ENCODE results near the gene CDHR2.
"Not testable (repeated sequence)": the region's sequence is repeated elsewhere in the genome, so short reads cannot be mapped to it uniquely, and the experiment has no call there.

CDHR2 gene

DNA sequence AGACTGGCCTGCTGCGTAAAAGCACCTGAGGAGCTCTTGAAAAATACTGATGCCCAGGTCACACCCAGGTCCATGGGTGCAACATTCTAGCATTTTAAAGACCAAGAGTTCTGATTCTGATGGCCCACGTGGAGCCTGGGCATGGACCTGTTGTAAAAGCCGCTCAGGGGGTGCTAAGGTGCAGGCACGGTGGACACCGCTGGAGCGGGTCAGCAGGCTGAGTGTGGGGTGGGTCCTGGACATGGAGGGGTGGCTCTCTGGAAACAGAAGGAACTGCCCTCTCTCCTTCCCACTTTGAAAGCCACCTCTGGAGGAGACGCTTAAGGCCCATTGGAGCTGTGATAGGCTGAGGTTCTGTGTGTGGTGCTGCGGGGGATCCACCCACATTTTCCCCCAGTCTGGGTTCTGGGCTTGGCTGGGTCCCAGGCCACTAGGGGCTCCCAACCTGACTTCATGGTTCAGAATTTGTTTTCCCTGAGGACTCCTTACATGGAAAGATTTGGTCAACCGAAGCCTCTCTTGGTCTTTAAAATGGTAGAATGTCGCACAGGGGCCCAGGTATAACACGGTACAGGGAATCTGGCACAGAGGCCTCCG lies 44.2 kb downstream of the CDHR2 start:
- no peak overlapping the region for H3K4me3 ChIP-seq
- no peak for DNase-seq (ENCODE audit: low spot score in 2 of 2)
- H3K4me1 ChIP-seq = no peaks in the 10 kb centered on the region
- in situ Hi-C loops (cut with MboI; ENCODE audit: low sequenced_read_pairs) = loop anchor here (25.0 kb wide), 1 partner anchor 856 kb away; no protein-coding TSS in a partner anchor
- H3K27me3 ChIP-seq (ENCODE audit: low read depth) = no peaks in the 10 kb centered on the region
- H3K9me3 ChIP-seq = no peaks in the 10 kb centered on the region
- H3K36me3 ChIP-seq (replicated peaks) = no peaks in the 10 kb centered on the region

DNA sequence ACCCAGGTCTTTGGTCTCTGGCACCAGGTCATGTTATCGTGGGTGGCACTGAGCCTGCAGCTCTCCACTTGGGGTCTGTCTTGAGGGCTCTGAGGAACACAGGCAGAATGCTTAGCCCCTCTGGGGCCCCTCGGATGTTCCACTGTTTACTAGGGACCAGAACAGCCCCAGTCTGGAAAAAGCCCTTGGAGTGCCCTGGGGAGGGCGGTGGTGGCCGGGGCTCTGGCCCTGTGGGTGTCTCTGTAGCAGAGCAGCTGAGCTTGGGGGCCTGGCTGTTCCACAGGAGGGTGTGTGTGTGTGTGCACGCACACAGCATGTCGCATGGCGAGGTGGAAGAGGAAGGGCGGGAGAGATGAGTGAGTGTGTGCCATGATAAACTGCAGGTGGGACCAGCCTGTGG lies 45.4 kb downstream of the CDHR2 start:
- no peaks in the 10 kb centered on the region for H3K36me3 ChIP-seq (replicated peaks)
- in situ Hi-C loops (cut with MboI; ENCODE audit: low sequenced_read_pairs) = loop anchor here (25.0 kb wide), 1 partner anchor 857 kb away; no protein-coding TSS in a partner anchor
- H3K27me3 ChIP-seq (ENCODE audit: low read depth) = no peaks in the 10 kb centered on the region
- H3K4me3 ChIP-seq = no peak overlapping the region
- H3K4me1 ChIP-seq = no peaks in the 10 kb centered on the region
- no peaks in the 10 kb centered on the region for H3K9me3 ChIP-seq
- no peak for DNase-seq (ENCODE audit: low spot score in 2 of 2)

DNA sequence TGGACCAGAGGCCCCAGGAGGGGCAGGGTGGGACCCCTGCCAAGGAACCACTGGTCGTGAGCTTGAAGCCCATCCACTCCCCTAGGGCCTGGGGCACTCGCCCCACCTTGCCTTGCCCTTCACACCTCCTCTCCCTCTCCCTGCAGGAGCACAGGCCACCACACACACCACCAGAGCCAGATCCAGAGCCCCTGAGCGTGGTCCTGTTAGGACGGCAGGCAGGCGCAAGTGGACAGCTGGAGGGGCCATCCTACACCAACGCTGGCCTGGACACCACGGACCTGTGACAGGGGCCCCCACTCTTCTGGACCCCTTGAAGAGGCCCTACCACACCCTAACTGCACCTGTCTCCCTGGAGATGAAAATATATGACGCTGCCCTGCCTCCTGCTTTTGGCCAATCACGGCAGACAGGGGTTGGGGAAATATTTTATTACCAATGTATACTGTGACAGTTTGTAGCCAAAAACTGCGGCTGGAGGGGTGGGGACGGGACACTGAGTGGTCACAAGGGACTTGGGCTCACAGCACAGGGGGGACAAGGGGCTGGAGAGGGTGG lies 46.3 kb downstream of the CDHR2 start:
- no peaks in the 10 kb centered on the region for H3K36me3 ChIP-seq (replicated peaks)
- DNase-seq (ENCODE audit: low spot score in 2 of 2) = no peak
- in situ Hi-C loops (cut with MboI; ENCODE audit: low sequenced_read_pairs) = loop anchor here (25.0 kb wide), 1 partner anchor 858 kb away; no protein-coding TSS in a partner anchor

DNA sequence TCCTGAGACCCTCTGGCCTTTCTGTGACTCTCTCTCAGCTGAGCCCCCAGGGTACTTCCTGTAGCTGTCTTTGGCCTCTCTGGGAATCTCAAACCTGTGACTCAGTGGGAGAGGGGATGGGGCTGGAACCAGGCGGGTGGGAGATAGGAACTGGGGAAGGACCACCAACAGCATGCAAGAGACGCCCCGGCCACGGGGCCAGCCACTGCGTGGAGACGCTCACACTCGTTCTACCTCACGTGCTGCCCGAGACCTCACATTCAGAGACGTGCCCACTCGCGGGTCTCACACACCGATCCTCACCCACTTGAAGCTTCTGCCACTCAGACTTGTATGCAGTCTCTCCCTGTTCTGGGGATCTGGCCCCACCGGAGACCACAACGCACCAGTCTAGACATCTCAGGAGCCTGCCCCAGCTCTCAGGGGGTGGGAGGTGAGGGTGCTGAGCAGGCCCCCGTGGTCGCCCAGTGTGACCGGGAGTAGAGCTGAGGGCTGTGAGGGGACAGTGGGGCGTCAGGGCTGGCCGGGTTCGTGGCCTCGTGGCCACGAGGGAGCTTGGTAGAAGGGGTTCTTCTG lies 47.0 kb downstream of the CDHR2 start:
- no peak overlapping the region for H3K4me3 ChIP-seq
- DNase-seq (ENCODE audit: low spot score in 2 of 2) = no peak
- in situ Hi-C loops (cut with MboI; ENCODE audit: low sequenced_read_pairs) = loop anchor here (25.0 kb wide), 1 partner anchor 859 kb away; no protein-coding TSS in a partner anchor
- no peaks in the 10 kb centered on the region for H3K9me3 ChIP-seq
- no peaks in the 10 kb centered on the region for H3K4me1 ChIP-seq
- H3K36me3 ChIP-seq (replicated peaks) = no peaks in the 10 kb centered on the region
- no peaks in the 10 kb centered on the region for H3K27me3 ChIP-seq (ENCODE audit: low read depth)

More for the DNA sequence above, 46.3 kb downstream of the CDHR2 start:
- Histone ChIP-seq H3K4me1 (no peaks in the 10 kb centered on the region), H3K9me3 (no peaks in the 10 kb centered on the region), H3K4me3 (no peak overlapping the region), H3K27me3 (ENCODE audit: low read depth) (no peaks in the 10 kb centered on the region)

DNA sequence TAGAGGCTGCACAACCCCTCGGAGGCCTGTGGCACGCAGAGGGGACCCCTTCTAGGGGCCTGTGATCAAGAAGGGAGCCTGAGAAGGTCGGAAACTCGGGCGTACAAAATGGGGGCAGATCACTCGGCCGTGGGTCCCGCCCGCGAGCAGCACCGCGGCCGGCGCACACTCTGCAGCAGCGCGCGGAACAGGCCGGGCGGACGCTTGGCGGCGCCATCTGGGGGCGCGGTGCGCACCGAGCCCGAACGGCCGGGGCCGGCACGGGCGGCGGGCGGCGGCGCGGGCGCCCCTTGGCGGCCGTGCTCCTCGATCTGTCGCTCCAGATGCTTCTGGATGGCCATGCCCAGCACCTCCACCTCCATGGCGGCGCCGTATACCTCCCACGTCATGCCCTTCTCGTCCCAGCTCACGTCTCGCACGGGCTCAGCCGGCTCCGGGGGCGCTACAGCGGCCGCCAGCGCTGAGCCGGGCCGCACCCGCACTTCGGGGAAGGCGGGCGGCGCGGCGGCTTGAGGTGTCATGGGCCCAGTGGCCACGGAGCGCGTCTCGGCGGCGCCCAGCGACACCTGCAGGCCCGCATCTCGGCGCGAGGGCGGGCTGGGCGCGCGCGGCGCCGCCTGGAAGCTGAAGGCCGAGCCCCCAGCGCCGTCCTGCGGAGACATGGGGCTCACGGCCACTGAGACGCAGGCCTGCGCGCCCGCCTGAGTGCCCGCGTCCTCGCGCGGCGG lies 47.7 kb downstream of the CDHR2 start:
- in situ Hi-C loops (cut with MboI; ENCODE audit: low sequenced_read_pairs) = loop anchor here (25.0 kb wide), 1 partner anchor 860 kb away; no protein-coding TSS in a partner anchor
- Histone ChIP-seq H3K4me3 (no peak overlapping the region), H3K36me3 (replicated peaks) (no peaks in the 10 kb centered on the region)

DNA sequence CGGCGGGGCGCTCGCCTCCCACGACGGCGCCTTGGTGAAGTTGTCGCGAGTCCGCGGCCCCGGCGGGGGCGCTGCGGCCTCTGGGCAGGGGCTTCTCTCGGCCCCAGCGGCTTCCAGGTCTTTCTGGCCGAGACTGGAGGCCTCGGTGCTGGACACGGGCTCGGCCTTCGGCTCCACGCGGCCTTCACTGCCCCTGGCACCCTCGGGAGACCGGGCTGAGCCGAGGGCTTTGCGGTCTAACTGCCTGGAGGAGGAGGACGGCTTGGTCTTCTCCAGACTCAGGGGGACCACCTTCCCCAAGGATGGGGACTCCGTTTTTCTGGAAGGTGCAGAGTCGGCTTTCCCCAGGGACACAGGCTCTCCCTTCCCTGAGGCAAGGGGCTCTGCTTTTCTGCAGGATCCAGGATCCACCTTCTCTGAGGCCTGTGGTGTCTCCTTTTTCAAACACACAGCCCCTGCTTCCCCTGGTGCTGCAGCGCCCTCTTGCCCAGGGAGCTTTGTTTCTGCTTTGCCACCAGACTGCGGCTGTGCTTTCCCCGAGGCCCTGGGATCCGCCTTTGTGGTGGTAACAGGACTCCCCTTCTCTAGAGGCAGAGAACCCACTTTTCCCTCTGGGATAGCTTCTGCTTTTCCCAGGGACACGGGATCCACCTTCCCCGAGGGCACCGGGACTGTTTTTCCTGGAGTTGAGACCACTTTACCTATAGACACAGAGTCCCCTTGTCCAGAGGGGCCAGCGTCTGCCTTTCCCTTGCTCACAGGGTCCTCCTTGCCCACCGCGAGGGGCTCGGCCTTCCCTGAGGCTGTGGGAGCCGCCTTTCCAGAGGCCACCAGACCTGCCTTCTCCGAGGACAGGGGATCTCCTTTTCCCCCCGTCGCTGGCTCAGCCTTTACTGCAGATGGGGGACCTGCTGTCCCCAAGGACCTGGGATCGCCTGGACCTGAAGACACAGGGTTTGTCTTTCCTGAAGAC lies 48.6 kb downstream of the CDHR2 start:
- H3K4me1 ChIP-seq = peaks cover 5% of the 10 kb centered on the region
- in situ Hi-C loops (cut with MboI; ENCODE audit: low sequenced_read_pairs) = loop anchor here (25.0 kb wide), 1 partner anchor 860 kb away; no protein-coding TSS in a partner anchor
- H3K4me3 ChIP-seq = no peak overlapping the region

More for the DNA sequence above, 47.7 kb downstream of the CDHR2 start:
- Histone ChIP-seq H3K27me3 (ENCODE audit: low read depth) (no peaks in the 10 kb centered on the region), H3K4me1 (no peaks in the 10 kb centered on the region), H3K9me3 (no peaks in the 10 kb centered on the region)
- peak in 1 of 2 experiments; percentile 45 for DNase-seq (ENCODE audit: low spot score in 2 of 2)

DNA sequence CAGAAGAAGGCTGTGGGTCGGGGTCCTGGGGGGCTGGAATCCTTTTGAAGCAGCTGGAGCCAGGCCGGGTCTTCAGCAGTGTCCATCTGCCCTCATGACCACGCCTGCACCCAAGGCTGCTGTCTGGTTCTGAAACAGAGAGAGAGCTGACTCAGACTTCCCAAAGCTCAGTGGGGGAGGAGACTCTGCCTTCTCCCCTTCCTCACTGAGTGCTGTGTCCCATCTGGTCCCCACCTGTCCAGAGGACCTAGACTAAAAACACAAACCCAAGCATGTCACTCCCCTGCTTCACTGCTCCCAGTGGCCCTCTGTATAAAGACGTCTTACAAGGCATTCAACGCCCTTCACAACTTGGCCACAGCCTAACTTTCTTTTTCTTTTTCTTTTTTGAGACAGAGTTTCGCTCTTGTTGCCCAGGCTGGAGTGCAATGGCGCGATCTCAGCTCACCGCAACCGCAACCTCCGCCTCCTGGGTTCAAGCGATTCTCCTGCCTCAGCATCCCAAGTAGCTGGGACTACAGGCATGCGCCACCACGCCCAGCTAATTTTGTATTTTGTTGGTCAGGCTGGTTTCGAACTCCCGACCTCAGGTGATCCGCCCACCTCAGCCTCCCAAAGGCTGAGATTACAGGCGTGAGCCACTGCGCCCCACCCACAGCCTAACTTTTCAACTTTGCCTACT lies 50.7 kb downstream of the CDHR2 start:
- H3K4me3 ChIP-seq; DNase-seq (ENCODE audit: low spot score in 2 of 2); H3K36me3 ChIP-seq (replicated peaks); H3K27me3 ChIP-seq (ENCODE audit: low read depth); H3K9me3 ChIP-seq: not testable (repeated sequence)
- in situ Hi-C loops (cut with MboI; ENCODE audit: low sequenced_read_pairs) = loop anchor here (25.0 kb wide), 1 partner anchor 863 kb away; no protein-coding TSS in a partner anchor
- peaks cover 17% of the 10 kb centered on the region for H3K4me1 ChIP-seq

More for the DNA sequence above, 48.6 kb downstream of the CDHR2 start:
- Histone ChIP-seq H3K9me3 (no peaks in the 10 kb centered on the region), H3K36me3 (replicated peaks) (no peaks in the 10 kb centered on the region), H3K27me3 (ENCODE audit: low read depth) (no peaks in the 10 kb centered on the region)
- no peak for DNase-seq (ENCODE audit: low spot score in 2 of 2)

DNA sequence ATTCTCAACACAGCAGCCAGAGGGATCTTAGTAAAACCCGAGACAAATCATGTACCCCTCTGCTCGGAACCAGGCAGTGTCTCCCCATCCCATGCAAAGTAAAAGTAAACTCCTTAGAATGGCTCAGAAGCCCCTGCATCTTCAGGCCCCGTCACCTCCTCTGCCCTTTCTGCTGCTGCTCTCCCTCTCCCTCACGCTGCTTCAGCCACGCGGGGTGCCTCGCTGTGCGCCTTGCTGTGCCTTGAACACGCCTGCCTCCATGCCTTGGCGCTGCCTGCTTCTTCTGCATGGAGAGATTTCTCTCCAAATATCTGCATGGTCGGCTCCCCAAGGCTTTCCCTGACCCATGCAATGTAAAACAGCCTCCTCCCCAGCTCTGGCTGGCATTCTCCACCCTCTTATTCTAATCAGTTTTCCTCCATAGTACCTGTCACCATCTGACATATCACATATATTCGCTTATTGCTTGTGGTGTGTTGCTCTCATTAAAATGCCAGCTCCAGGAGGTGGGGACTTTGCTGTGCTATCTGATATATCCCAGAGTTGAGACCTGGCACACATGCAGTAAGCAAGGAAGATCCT lies 52.9 kb downstream of the CDHR2 start:
- H3K4me3 ChIP-seq = no peak overlapping the region
- H3K36me3 ChIP-seq (replicated peaks) = no peaks in the 10 kb centered on the region
- H3K27me3 ChIP-seq (ENCODE audit: low read depth) = no peaks in the 10 kb centered on the region
- H3K4me1 ChIP-seq = peaks cover 17% of the 10 kb centered on the region
- in situ Hi-C loops (cut with MboI; ENCODE audit: low sequenced_read_pairs) = no loop called here
- no peak for DNase-seq (ENCODE audit: low spot score in 2 of 2)
- no peaks in the 10 kb centered on the region for H3K9me3 ChIP-seq

DNA sequence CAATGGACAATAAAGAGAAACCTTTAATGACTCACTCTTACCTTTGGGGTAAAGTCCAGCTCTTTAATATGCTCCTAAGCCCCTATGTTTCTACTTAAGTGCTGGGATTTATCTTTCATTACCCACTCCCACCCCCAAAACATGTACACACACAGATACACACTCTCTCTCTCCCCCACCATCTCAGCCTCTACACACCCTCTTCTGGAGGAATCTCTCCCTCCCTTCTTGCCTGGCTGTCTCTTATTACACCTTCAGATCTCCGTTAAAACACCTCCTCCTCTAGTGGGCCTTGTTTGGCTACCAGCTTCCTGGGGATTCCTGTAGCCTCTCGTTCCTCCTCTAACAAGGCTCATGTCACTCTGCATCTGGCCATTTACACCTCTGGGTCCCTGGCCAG lies 53.9 kb downstream of the CDHR2 start:
- Histone ChIP-seq H3K27me3 (ENCODE audit: low read depth) (no peaks in the 10 kb centered on the region), H3K9me3 (no peaks in the 10 kb centered on the region), H3K4me3 (no peak overlapping the region), H3K4me1 (peaks cover 17% of the 10 kb centered on the region), H3K36me3 (replicated peaks) (no peaks in the 10 kb centered on the region)
- peak; percentile 41 to 72 for DNase-seq (ENCODE audit: low spot score in 2 of 2)
- in situ Hi-C loops (cut with MboI; ENCODE audit: low sequenced_read_pairs) = no loop called here

DNA sequence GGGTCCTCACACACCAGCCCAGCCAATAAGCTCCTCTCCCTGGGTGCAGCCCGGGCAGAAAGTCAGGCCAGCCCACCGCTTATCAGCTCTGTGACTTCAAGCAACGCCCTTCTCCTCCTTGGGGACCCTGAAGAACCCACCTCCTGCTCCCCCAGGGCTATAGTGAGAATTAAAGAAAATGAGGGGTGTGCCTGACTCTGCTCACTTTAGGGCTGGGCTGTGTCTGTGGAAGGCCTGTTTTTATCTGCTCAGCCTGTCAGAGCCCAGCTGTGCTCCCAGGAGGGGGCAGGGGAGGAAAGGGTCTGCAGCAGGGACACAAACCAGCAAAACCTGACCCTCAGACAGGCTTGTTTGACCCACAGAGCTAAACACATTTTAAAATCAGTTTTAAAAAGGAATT lies 56.9 kb downstream of the CDHR2 start:
- in situ Hi-C loops (cut with MboI; ENCODE audit: low sequenced_read_pairs) = no loop called here
- Histone ChIP-seq H3K4me3 (no peak overlapping the region), H3K27me3 (ENCODE audit: low read depth) (no peaks in the 10 kb centered on the region), H3K4me1 (peaks cover 17% of the 10 kb centered on the region), H3K9me3 (no peaks in the 10 kb centered on the region), H3K36me3 (replicated peaks) (no peaks in the 10 kb centered on the region)
- no peak for DNase-seq (ENCODE audit: low spot score in 2 of 2)

DNA sequence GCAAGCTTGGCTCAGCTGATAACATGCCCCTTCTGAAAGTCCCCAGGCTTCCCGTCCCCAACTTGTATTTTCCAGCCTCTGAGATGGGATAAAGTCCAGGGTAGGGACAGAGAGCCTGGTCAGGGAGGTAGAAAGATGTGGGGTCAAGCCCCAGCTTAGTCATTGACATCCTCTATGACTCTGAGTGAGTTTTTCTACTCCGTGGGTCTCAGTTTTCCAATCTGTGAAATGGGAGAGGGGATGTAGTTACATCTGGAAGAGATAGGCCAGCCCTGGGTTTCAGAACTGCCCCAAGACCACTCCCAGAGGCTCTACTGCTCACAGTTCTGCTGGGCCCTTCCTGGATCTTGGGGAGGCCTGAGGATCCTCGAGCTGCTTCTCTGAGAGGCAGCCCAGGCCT lies 57.7 kb downstream of the CDHR2 start:
- Histone ChIP-seq H3K9me3 (no peaks in the 10 kb centered on the region), H3K4me1 (peaks cover 17% of the 10 kb centered on the region), H3K4me3 (no peak overlapping the region), H3K27me3 (ENCODE audit: low read depth) (no peaks in the 10 kb centered on the region), H3K36me3 (replicated peaks) (no peaks in the 10 kb centered on the region)
- in situ Hi-C loops (cut with MboI; ENCODE audit: low sequenced_read_pairs) = no loop called here
- no peak for DNase-seq (ENCODE audit: low spot score in 2 of 2)

DNA sequence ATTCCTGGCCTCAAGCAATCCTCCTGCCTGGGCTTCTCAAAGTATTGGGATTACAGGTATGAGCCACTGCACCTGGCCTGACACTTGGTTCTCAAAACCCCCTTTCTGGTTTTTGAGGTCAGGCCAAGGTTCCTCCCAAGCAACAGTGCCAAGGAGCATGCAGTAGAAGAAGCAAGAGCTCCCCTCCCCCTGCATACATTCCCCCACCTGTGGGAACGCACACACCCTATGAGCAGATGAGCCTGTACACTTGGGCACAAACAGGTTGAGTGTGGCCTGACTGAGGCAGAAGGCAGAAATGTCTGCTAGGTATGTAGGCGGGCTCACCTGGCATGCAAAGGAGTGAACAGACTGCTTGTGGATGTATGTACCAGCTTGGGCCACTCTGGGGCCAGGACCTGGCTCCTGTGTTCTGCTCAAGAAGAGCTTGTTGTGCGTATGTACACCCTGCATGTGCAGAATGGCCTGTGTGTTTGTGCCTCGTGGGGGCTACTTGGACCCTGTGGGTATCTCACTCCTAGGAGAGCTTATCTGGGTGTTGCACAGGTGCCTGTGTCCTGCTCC lies 59.1 kb downstream of the CDHR2 start:
- no peak for DNase-seq (ENCODE audit: low spot score in 2 of 2)
- Histone ChIP-seq H3K9me3 (no peaks in the 10 kb centered on the region), H3K36me3 (replicated peaks) (no peaks in the 10 kb centered on the region), H3K27me3 (ENCODE audit: low read depth) (no peaks in the 10 kb centered on the region), H3K4me3 (no peak overlapping the region), H3K4me1 (peaks cover 6% of the 10 kb centered on the region)
- in situ Hi-C loops (cut with MboI; ENCODE audit: low sequenced_read_pairs) = no loop called here
